Activated T-helper 2 cell treated with anti-CD3 and anti-CD28 coated beads, Interferon-gamma antibody, Interleukin-2, Interleukin-4, amounts not matched to agents 10 μg/mL and 5 μg/mL and 100 μg/mL, durations not matched to agents 14 hours and 24 hours and 36 hours (primary cell): Measurements from ENCODE around the gene YJU2. TPM values are rescaled to one million over a fixed set of nuclear protein-coding genes. Genes with fewer than 3 reads are reported as not detected.

Source experiments
- DNase-seq: peaks from one replicate; pipeline ENCODE4 v3.0.0; 2021; ENCODE audit warnings: low spot score
- H3K27ac Mint-ChIP-seq: one replicate; pipeline ENCODE4 v1.8.0; 2021; ENCODE audit warnings: mixed read lengths
- H3K27me3 Mint-ChIP-seq: one replicate; pipeline ENCODE4 v1.8.0; 2021; ENCODE audit warnings: low read depth, mixed read lengths
- H3K36me3 Mint-ChIP-seq: one replicate; pipeline ENCODE4 v1.8.0; 2021; ENCODE audit warnings: low read depth, mixed read lengths
- H3K4me1 Mint-ChIP-seq: one replicate; pipeline ENCODE4 v1.8.0; 2021; ENCODE audit warnings: low read depth, mixed read lengths
- H3K4me3 Mint-ChIP-seq: one replicate; pipeline ENCODE4 v1.8.0; 2021; ENCODE audit warnings: low read depth, mild to moderate bottlenecking, moderate library complexity, mixed read lengths
- H3K9me3 Mint-ChIP-seq: one replicate; pipeline ENCODE4 v1.8.0; 2021; ENCODE audit warnings: mixed read lengths
- intact Hi-C: fragments of 100-400 bp; cut with micrococcal nuclease; formaldehyde crosslinking; loops from one replicate; pipeline ENCODE4 v1.15.1; 2023
- total RNA-seq: library from RNA; stranded (reverse); gene quantifications from 2 replicates; pipeline ENCODE4 v1.2.3, GENCODE V29; 2022

YJU2 gene
- total RNA-seq, 1 donor from 2014 or later: 29.7 TPM

DNA sequence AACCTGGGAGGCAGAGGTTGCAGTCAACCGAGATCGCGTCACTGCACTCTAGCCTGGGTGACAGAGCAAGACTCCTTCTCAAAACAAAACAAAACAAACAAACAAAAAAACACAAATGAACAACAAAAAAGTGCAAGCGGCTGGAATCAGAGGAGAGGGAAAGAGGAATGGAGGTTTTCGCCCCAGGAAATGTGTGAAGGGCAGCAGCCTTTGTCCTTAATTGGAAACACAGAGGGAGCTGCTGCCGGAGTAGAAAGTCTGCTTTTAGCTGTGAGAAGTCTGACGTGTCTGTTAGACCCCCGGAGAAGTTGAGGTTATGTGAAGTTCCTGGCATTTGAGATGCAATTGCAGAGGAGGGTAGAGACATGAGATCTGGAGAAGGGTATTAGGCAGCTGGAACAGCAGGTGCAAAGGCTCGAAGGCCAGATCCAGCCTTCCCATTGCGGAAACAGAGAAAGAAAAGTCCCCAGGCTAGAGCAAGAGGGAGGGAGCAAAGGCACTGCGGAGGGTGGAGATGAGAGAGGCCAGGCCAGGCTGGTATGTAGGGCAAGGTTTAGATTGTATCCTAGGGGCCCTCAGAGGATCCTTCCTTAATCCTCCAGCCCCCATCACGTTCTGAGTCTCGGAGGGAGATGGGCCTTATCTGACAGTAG, 54.8 kb downstream of the YJU2 start:
- Mint-ChIP-seq H3K36me3 (peaks cover 3% of the 10 kb centered on the region), H3K27ac (peak overlapping the region; percentile 79), H3K27me3 (no peaks in the 10 kb centered on the region), H3K4me1 (peaks cover 29% of the 10 kb centered on the region), H3K4me3 (peak overlapping the region; percentile 74), H3K9me3 (no peaks in the 10 kb centered on the region)
- intact Hi-C loops: no loop called here
- no peak for DNase-seq

DNA sequence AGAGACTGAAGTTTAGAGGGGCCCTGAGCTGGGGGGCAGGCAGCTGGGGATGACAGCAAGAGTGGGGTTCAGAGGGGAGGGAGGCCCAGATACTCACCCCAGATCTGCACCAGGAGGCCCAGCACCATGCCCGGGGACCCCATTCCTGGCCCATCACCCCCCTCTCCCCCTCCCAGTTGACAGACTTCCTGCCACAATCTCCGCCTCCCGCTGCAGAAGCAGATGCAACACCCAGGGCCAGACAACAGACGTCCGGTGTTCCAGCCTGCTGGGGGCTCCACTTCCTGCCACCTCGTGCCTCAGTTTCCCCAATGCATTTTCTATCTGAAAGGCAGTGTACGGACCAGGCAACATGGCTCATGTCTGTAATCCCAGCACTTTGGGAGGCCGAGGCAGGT, 55.4 kb downstream of the YJU2 start, which contains the start of gene TMIGD2:
Gene TMIGD2, minus strand, starts transcription at position 147 of the 398 bp plus-strand sequence. Its CDS starts 4 bp downstream, at position 143.
- peaks cover 4% of the 10 kb centered on the region for H3K36me3 Mint-ChIP-seq
- H3K4me1 Mint-ChIP-seq: peaks cover 29% of the 10 kb centered on the region
- H3K9me3 Mint-ChIP-seq: no peaks in the 10 kb centered on the region
- peak within 1 kb of the TSS; percentile 74 for H3K4me3 Mint-ChIP-seq
- no peaks in the 10 kb centered on the region for H3K27me3 Mint-ChIP-seq
- H3K27ac Mint-ChIP-seq: peak within 1 kb of the TSS; percentile 79
- intact Hi-C loops: no loop called here
- no peak for DNase-seq

DNA sequence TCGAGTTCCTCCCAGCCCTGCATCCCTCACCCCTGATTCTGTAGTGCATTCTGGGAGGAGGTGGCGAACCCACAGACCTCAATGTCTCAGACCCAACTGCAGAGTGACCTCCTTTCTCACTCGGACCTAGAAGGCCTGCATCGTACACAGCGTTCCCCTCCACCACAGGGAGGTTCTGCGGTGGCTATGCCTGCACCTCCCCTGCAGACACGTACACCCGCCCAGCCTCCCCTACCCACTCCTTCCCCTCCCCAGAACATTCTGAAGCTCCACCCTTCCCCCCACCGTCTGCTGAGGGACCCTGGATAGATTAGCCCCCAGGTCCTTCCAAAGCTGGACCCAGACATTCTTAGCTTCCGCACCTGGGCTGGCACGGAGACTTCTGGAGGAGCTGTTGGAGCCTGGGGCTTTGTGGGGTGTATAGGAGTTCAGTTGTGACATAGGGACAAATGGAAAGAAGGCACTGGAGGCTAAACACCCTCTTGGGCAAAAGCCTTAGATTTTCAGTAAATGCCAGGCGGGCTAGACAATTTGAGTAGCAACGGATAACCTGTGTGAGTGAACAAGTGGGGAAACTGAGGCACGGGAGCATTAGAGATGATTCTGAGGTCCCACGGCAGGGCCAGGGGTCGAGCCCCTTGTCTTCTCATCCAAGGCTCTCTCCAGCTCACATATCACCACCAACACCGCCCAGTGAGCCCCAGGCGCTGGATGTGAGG, 57.1 kb downstream of the YJU2 start:
- H3K9me3 Mint-ChIP-seq: no peaks in the 10 kb centered on the region
- peaks cover 4% of the 10 kb centered on the region for H3K36me3 Mint-ChIP-seq
- H3K27ac Mint-ChIP-seq: peak overlapping the region; percentile 67

DNA sequence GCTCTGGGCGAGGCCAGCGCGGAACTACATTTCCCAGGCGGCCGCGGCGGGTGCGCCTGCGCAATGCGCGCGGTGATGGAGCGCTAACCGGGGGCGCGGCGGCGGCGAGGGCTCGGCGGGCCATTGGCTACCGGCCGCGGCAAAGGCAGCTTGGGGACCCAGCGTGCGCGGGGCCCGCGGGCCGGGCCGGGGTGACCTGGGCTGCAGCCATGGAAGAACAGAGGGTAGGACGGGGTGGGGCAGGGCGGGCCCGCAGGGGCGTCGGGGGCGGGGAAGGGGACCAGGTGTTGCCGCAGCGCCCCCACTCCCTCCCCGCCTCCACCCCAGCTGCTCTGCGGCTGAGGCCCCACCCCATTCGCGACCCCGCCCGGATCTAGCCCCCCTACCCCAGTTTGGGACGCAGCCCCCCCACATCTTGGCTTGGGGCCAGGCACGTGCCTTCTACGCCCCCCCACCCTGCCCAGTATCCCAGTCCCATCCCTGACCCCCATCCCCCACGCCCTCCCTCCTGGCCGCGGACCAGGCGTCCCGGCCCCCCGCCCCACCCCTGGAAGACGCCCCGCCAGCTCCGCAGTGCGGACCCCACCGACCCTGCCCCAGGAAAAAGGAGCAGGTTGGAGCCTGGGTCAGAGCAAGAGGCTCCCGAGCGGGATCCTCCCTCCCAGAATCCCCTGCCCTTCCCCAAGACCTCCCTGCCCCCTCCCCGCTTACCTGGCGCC, 57.8 kb downstream of the YJU2 start, which contains the start of gene FSD1:
Gene FSD1, plus strand, starts transcription at position 61 of the 719 bp plus-strand sequence. Its CDS starts 149 bp downstream, at position 210.
- Mint-ChIP-seq H3K27ac (peak within 1 kb of the TSS; percentile 67), H3K27me3 (no peaks in the 10 kb centered on the region), H3K9me3 (no peaks in the 10 kb centered on the region), H3K4me3 (peak within 1 kb of the TSS; percentile 76), H3K4me1 (peaks cover 25% of the 10 kb centered on the region), H3K36me3 (peaks cover 4% of the 10 kb centered on the region)
- peak; percentile 70 for DNase-seq
- intact Hi-C loops: no loop called here

More for the DNA sequence above, 57.1 kb downstream of the YJU2 start:
- DNase-seq: no peak
- Mint-ChIP-seq H3K4me1 (peaks cover 25% of the 10 kb centered on the region), H3K4me3 (peak overlapping the region; percentile 66), H3K27me3 (no peaks in the 10 kb centered on the region)
- intact Hi-C loops: no loop called here

DNA sequence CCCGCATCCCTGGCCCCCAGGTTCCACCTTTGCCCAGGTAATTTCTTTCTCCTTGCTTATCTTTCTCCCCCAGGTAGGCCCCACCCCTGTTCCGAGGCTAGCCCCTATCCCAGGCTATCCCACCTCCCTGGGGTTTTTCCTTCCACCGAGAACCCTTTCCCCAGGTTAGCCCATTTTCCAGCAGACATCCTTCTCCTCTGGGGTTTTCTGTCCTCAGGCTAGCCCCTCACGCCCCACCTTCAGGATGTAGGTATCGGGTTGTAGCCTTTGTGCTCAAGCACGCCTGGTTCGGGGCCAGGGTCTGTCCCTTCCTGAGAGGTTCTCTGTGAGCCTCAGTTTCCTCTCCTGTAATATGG, 58.4 kb downstream of the YJU2 start:
- intact Hi-C loops: no loop called here
- Mint-ChIP-seq H3K27ac (no peak overlapping the region), H3K4me1 (peaks cover 25% of the 10 kb centered on the region), H3K36me3 (peaks cover 4% of the 10 kb centered on the region), H3K4me3 (peak overlapping the region; percentile 76), H3K27me3 (no peaks in the 10 kb centered on the region), H3K9me3 (no peaks in the 10 kb centered on the region)
- DNase-seq: no peak

DNA sequence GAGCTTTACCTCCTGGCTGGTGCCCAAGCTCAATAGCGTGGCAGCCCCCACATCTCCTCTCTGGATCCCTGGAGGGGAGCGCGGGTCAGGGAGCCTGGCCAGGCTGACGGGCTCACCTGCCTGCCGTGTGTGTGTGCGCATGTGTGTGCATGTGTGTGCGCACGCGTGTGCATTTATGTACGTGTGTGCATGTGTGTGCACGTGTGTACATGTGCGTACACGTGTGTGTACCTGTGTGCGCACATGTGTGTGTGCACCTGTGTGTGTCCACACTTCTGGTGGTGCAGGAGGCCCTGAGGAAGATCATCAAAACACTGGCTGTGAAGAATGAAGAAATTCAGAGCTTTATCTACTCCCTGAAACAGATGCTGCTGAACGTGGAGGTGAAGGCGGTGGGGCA, 58.8 kb downstream of the YJU2 start:
- DNase-seq: no peak
- Mint-ChIP-seq H3K27ac (no peak overlapping the region), H3K27me3 (no peaks in the 10 kb centered on the region), H3K36me3 (peaks cover 9% of the 10 kb centered on the region), H3K9me3 (no peaks in the 10 kb centered on the region), H3K4me3 (peak overlapping the region; percentile 76), H3K4me1 (peaks cover 25% of the 10 kb centered on the region)
- intact Hi-C loops: no loop called here

DNA sequence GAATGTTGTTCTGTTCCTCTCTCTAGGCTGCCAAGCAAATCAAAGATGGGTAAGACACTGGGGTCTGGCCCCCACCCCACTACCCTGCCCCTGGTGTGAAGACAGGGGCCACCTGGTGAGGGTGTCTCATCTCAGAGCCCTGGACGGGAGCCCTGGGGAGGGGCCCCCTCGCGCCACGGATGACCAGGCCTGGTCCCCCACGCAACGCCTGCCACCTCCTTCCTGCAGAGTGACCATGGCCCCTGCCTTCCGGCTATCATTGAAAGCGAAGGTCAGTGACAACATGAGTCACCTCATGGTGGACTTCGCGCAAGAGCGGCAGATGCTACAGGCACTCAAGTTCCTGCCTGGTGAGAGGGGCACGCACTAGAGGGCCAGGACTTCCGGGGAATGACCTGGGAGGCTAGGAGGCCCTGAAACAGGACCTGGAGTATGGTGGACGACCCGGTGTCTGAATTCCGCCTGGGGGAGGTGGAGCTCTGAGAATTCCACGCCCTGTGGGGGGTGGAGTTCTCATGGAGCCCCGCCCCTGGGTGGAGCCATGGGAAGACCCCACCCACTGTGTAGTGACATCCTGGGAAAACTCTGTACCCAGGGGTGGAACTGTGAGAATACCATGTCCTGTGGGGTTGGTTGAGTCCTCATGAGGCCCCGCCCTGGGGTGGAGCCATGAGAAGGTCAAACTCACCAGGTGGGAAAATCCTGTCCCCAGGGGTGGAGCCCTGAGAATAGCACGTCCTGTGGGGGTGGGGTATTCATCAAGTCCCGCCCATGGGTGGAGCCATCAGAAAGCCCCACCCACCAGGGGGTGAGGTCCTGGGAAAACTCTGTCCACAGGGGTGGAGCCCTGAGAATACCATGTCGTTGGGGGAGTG, 63.6 kb downstream of the YJU2 start:
- Mint-ChIP-seq H3K27ac (no peak overlapping the region), H3K4me3 (no peak overlapping the region), H3K36me3 (peaks cover 13% of the 10 kb centered on the region), H3K9me3 (no peaks in the 10 kb centered on the region), H3K27me3 (no peaks in the 10 kb centered on the region), H3K4me1 (peaks cover 2% of the 10 kb centered on the region)
- intact Hi-C loops: no loop called here
- no peak for DNase-seq

DNA sequence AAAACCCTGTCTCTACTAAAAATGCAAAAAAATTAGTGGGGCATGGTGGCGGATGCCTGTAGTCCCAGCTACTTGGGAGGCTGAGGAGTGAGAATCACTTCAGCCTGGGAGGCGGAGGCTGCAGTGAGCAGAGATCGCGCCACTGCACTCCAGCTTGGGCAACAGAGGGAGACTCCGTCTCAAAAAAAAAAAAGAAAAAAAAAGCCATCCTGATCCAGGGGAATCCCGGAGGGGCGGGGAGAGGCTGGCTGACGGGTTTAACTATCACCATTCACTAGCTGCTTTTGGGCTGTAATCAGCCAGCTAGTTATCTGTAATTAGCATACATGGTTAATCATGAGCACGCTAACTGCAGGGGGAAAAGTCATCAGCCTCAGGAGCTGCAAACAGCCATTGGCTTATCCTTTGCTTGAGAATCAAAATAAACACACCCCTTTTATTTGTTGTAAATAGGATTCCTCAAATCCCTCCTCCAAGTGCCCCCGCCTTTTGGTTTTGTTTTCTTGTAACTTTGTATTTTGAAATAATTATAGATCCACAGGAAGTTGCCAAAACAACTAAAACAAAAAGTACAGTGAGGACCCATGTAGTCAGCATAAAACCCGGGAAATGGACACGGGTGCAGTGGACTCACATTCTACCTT, 67.1 kb downstream of the YJU2 start:
- no peak for DNase-seq
- no peaks in the 10 kb centered on the region for H3K4me1 Mint-ChIP-seq
- peaks cover 8% of the 10 kb centered on the region for H3K9me3 Mint-ChIP-seq
- H3K27ac Mint-ChIP-seq: no peak overlapping the region
- intact Hi-C loops: no loop called here
- peaks cover 28% of the 10 kb centered on the region for H3K36me3 Mint-ChIP-seq
- H3K27me3 Mint-ChIP-seq: no peaks in the 10 kb centered on the region
- no peak overlapping the region for H3K4me3 Mint-ChIP-seq

DNA sequence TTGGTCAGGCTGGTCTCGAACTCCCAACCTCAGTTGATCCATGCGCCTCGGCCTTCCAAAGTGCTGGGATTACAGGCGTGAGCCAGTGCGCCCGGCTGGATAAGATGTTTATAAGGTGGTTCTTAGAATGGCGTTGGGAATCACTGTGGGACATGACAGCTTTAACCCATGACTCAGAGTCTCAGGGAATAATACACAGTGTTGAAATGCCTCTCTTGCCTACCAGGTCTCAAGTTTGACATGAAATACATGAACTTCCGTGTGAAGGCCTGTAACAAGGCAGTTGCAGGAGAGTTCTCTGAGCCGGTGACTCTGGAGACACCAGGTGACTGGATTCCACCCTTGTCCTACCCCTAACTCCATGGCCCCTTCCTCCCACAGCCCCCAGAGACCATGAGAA, 70.1 kb downstream of the YJU2 start:
- H3K36me3 Mint-ChIP-seq: peaks cover 34% of the 10 kb centered on the region
- no peak overlapping the region for H3K4me3 Mint-ChIP-seq
- no peak for DNase-seq
- H3K27me3 Mint-ChIP-seq: no peaks in the 10 kb centered on the region
- H3K27ac Mint-ChIP-seq: no peak overlapping the region
- H3K4me1 Mint-ChIP-seq: no peaks in the 10 kb centered on the region
- H3K9me3 Mint-ChIP-seq: peaks cover 36% of the 10 kb centered on the region
- intact Hi-C loops: no loop called here

DNA sequence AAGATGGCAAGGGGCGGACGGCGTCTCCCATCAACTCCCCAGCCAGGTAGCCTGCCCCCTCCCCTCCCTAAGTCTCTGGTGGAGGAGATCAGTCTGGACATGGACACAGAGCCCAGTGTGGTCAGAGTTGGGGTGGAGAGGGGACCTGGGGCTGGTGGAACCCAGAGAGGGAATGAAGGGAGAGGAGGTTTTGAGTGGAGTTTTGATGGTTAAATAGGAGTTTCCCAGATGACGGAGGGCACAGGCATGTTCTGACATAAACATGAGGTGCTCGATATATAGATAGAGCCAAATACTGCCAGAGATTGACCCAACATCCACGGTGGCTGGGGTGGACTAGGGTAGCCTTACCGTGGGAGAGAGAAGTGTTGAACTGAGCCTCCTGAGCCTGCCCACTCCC, 71.6 kb downstream of the YJU2 start:
- H3K4me3 Mint-ChIP-seq: no peak overlapping the region
- H3K36me3 Mint-ChIP-seq: peaks cover 34% of the 10 kb centered on the region
- intact Hi-C loops: no loop called here
- H3K27me3 Mint-ChIP-seq: no peaks in the 10 kb centered on the region
- no peaks in the 10 kb centered on the region for H3K4me1 Mint-ChIP-seq
- no peak for DNase-seq
- no peak overlapping the region for H3K27ac Mint-ChIP-seq
- H3K9me3 Mint-ChIP-seq: peaks cover 36% of the 10 kb centered on the region
